ENCODE data around the gene SLC31A1.

SLC31A1 gene

DNA sequence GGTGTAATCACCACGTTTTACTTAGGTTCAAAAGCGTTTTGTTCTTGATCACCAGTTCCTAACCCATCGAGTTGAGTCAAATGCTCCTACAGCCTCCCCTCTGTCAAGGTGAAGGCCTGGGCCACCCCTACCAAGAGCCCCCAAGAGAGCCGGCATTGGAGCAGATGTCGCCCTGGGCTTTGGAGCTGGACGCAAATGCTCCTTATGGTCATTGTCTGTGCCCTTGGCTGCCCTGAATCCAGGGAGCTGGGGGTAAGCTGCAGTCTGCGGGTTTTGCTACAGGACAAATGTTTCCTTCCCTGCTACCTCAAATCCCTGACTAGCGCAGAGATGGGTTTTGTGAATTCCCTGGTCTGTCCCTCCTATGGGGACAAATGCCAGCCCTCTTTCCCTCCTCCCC lies 77.0 kb downstream of the SLC31A1 start:
- ATAC-seq = no peak
- no peak for TF ChIP-seq PPARA (CRISPR knock-in tag; IDR thresholded peaks at IDR 0.05; ENCODE audit: borderline replicate concordance)
- TF ChIP-seq, protein P1, sequence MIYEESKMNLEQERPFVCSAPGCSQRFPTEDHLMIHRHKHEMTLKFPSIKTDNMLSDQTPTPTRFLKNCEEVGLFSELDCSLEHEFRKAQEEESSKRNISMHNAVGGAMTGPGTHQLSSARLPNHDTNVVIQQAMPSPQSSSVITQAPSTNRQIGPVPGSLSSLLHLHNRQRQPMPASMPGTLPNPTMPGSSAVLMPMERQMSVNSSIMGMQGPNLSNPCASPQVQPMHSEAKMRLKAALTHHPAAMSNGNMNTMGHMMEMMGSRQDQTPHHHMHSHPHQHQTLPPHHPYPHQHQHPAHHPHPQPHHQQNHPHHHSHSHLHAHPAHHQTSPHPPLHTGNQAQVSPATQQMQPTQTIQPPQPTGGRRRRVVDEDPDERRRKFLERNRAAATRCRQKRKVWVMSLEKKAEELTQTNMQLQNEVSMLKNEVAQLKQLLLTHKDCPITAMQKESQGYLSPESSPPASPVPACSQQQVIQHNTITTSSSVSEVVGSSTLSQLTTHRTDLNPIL (CRISPR knock-in tag; IDR thresholded peaks at IDR 0.05; ENCODE audit: low read depth) = no peak
- TF ChIP-seq, protein P2, sequence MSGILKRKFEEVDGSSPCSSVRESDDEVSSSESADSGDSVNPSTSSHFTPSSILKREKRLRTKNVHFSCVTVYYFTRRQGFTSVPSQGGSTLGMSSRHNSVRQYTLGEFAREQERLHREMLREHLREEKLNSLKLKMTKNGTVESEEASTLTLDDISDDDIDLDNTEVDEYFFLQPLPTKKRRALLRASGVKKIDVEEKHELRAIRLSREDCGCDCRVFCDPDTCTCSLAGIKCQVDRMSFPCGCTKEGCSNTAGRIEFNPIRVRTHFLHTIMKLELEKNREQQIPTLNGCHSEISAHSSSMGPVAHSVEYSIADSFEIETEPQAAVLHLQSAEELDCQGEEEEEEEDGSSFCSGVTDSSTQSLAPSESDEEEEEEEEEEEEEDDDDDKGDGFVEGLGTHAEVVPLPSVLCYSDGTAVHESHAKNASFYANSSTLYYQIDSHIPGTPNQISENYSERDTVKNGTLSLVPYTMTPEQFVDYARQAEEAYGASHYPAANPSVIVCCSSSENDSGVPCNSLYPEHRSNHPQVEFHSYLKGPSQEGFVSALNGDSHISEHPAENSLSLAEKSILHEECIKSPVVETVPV (CRISPR knock-in tag; IDR thresholded peaks at IDR 0.05) = no peak
- TF ChIP-seq CSDC2 (CRISPR knock-in tag; IDR thresholded peaks at IDR 0.05) = no peak
- no peak for TF ChIP-seq ISL1 (CRISPR knock-in tag; IDR thresholded peaks at IDR 0.05)
- no peak for TF ChIP-seq ZFP30 (CRISPR knock-in tag; IDR thresholded peaks at IDR 0.05)

DNA sequence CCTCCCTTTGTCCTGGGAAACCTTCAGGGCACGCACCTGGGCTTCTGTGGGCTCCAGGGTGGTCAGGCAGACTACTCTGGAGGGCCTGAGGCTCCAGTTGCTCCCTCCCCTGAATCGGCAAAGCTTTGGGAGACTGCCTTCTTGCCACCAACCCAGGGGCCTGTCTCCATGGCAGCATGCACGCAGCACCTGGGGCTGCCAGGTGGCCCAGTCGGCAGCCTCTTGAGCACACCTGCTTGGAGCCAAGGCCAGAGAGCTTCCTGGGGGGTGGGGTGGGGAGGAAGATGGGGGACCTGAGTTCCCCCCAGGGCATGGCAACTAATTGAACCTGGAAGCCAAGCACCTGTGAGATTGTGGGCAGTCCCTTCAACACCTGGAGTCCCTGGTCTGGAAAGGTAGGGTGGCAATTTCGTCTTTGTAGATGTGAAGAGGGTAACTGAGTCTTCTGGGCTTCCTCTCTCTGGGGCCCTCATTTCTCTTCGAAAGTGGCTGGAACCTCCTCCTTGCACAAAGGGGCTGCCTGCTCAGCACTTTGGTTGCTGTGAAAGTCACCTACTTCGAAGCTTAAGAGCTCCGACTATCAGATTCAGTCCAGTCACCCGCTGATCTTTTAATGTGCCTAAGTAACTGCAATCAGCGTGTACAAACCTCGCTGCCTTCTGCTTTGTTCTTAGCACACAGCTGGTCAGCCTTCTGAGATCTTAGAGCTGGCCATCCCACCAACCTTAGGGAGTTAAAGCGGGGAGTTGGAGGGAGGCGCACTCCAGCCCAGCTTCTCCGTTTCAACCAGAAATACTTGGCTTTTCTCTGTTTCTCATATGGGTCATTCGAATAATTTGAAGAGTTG lies 77.8 kb downstream of the SLC31A1 start:
- TF ChIP-seq ZFP30 (CRISPR knock-in tag; IDR thresholded peaks at IDR 0.05) (no peak), POU6F1 (CRISPR knock-in tag; IDR thresholded peaks at IDR 0.05; ENCODE audit: borderline replicate concordance, low read depth) (no peak), TSHZ2 (CRISPR knock-in tag; IDR thresholded peaks at IDR 0.05) (no peak), CSDC2 (CRISPR knock-in tag; IDR thresholded peaks at IDR 0.05) (no peak), ZNF8 (CRISPR knock-in tag; IDR thresholded peaks at IDR 0.05) (no peak)
- TF ChIP-seq, protein P1 (CRISPR knock-in tag; IDR thresholded peaks at IDR 0.05; ENCODE audit: low read depth) = no peak
- no peak for ATAC-seq

DNA sequence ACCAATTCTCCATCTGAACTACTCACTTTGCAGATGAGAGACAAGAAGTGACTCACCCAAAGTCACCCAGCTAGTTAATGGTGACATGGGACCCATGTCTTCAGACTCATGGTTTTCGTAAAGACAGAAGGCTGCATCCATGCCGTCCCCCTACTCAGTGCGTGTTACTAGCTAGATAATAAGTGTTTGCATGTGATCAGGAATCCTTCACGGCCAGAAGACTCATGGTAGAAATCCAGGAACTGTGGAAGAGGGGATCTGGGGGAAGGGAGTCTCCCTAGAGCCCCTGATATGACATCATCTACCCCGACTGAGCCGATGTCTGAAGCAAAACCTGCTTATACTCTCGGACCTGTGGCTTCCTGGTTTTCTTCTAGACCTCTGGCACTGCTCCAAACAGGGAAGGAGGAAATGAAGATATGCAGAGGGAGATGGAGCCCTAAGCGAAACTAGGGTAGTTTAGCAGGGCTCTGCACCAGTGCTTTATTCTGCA lies 78.5 kb downstream of the SLC31A1 start:
- ATAC-seq = no peak
- no peak for TF ChIP-seq GLIS3 (CRISPR knock-in tag; IDR thresholded peaks at IDR 0.05)
- TF ChIP-seq TCF4 (CRISPR knock-in tag; IDR thresholded peaks at IDR 0.05; ENCODE audit: borderline replicate concordance) = no peak
- TF ChIP-seq ZC3H10 (CRISPR knock-in tag; IDR thresholded peaks at IDR 0.05) = no peak
- TF ChIP-seq, protein P2 (CRISPR knock-in tag; IDR thresholded peaks at IDR 0.05) = no peak
- no peak for TF ChIP-seq ZNF70 (CRISPR knock-in tag; IDR thresholded peaks at IDR 0.05)
- no peak for TF ChIP-seq ESRRG (CRISPR knock-in tag; IDR thresholded peaks at IDR 0.05)
- no peak for TF ChIP-seq RARB (CRISPR knock-in tag; IDR thresholded peaks at IDR 0.05)
- no peak for TF ChIP-seq TOX (CRISPR knock-in tag; IDR thresholded peaks at IDR 0.05; ENCODE audit: borderline replicate concordance)
- no peak for TF ChIP-seq POU6F1 (CRISPR knock-in tag; IDR thresholded peaks at IDR 0.05; ENCODE audit: borderline replicate concordance, low read depth)
- no peak for TF ChIP-seq TSHZ2 (CRISPR knock-in tag; IDR thresholded peaks at IDR 0.05)
- TF ChIP-seq OSR1 (CRISPR knock-in tag; IDR thresholded peaks at IDR 0.05) = no peak
- TF ChIP-seq ZFP30 (CRISPR knock-in tag; IDR thresholded peaks at IDR 0.05) = no peak
- TF ChIP-seq, protein P1 (CRISPR knock-in tag; IDR thresholded peaks at IDR 0.05; ENCODE audit: low read depth) = no peak
- no peak for TF ChIP-seq ZNF8 (CRISPR knock-in tag; IDR thresholded peaks at IDR 0.05)
- TF ChIP-seq ISL1 (CRISPR knock-in tag; IDR thresholded peaks at IDR 0.05) = no peak
- no peak for TF ChIP-seq ZFP3 (CRISPR knock-in tag; IDR thresholded peaks at IDR 0.05)
